Measurements from ENCODE around the gene TMED7.
"Not testable (repeated sequence)": the region's sequence is repeated elsewhere in the genome, so short reads cannot be mapped to it uniquely, and the experiment has no call there.

TMED7 gene

DNA sequence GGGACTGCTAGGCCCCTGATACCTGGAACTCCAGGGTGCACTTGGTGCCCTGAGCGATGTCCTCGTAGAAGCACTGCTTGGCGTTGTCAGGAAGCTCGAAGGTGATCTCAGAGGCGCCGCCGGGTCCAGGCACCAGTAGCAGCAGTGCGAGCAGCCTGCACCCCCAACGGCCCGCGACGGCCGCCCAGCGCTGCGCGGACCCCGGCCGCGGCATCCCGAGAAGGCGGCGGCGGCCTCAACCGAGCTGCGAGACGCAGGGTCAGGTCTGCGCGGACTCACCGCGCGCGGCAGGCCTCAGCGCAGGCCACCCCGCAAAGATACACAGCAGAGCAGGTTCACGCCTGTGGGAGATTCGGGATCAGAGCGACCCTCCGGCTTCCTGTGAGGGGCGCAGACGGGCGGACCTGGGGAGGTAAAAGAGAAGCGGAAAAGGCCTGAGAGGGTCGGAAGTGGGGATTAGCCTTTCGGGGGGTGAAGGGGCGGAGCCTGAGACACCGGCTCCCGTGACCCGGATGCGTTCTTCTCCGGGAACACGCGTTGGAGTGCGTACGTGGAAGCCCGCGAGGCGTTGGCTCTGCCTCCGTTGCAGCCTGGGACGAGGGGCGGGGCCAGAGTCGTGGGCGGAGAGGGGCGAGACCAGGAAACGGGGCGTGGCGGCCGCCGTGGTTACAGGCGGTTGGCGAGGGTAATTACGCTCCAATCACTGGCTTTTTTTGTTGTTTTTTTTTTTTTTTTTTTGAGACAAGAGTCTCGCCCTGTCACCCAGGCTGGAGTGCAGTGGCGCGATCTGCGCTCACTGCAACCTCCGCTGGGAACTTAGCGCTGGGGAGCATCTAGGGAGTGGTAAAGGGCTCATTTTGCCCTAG, at the start of gene TMED7:
TSS of gene TMED7 (minus strand) at position 458 of the 866 bp plus-strand sequence. CDS start at position 214, 244 bp downstream.
- DNase-seq, result peak; percentile 100

DNA sequence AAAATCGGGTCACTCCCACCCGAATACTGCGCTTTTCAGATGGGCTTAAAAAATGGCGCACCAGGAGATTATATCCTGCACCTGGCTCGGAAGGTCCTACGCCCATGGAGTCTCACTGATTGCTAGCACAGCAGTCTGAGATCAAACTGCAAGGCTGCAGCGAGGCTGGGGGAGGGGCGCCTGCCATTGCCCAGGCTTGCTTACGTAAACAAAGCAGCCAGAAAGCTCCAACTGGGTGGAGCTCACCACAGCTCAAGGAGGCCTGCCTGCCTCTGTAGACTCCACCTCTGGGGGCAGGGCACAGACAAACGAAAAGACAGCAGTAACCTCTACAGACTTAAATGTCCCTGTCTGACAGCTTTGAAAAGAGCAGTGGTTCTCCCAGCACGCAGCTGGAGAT, 48.9 kb upstream of the TMED7 start:
- DNase-seq, result not testable (repeated sequence)

DNA sequence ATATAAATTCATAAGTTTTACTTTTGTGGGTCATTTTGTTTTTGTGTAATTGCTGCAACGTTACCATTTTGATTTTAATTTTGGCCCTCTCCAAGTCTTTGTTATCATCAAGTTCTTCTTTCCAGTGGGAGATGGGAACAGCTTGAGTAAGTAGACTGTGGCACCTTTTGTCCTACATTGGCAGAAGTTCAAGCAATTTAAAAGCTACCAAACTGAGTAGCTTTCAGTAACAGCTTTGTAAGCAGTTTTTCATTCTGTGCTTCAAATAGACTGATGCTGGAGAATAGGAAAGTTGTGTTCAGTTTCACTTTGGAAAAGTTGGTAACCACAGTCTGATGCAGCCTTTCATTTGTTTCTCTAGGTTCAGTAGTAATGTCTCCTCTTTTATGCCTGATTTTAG, 47.8 kb upstream of the TMED7 start:
- DNase-seq, result no peak

GRCh38 chr5:115671939-115672338, 46.1 kb upstream of the TMED7 start:
- DNase-seq, result no peak

DNA sequence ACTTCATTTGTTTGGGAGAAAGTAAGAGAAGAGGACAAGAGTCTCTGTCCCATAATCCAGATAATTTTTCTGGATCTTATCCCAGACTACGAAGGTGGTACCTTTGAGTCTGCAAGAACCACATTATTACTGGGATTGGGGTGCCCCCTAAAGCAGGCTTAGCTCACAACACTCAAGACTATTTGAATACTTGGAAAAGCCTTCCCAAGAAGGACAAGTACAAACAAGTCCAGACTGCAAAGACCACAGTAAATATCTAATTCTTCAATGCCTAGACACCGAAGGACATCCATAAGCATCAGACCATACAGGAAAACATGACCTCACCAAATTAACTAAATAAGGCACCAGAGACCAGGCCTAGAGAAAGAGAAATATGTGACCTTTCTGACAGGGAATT, 40.2 kb upstream of the TMED7 start:
- DNase-seq, result no peak

- DNase-seq, result no peak
These were observed 35.7 kb upstream of the TMED7 start for GRCh38 chr5:115661563-115661962.

- DNase-seq, result no peak
These were observed 35.3 kb upstream of the TMED7 start for GRCh38 chr5:115661101-115661500.

GRCh38 chr5:115657881-115658233, 32.0 kb upstream of the TMED7 start:
- no peak for DNase-seq

DNA sequence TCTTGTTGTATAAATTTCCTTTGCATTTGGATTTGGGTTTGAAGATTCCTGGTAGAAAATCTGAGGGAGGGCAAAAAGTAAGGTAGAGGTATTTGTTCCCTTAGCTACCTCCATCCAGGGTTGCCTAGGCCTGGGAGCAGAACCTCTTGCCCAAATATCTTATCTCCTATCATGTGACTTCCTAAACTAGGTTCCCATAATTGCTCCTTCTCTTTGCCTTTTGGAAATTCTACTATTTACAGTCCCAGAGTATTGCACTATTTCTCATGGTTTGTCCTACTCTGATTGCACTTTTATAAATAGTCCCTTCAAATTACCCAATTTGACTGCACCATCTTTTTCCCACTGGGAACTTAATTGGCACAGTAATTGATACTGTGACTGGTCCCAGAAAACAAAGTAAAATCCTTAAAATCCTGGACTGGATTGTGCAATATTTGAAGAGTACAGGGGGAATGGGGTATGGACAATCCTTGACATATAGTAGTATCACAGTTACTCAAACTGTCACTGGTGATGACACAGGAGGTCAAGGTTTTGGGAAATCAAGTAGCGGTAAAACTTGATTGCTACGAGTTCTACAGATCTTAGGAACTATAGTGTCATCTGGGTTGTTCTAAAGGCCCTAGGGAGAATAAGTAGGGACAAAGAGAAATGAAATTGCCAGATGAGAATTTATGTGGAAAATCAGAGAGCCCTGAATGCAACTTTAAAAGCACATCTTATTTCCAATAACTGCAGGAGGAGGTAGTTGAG, 31.5 kb upstream of the TMED7 start:
- no peak for DNase-seq

GRCh38 chr5:115656404-115656803, 30.6 kb upstream of the TMED7 start:
- no peak for DNase-seq

- DNase-seq, result no peak
These were observed 30.2 kb upstream of the TMED7 start for GRCh38 chr5:115655994-115656393.

DNA sequence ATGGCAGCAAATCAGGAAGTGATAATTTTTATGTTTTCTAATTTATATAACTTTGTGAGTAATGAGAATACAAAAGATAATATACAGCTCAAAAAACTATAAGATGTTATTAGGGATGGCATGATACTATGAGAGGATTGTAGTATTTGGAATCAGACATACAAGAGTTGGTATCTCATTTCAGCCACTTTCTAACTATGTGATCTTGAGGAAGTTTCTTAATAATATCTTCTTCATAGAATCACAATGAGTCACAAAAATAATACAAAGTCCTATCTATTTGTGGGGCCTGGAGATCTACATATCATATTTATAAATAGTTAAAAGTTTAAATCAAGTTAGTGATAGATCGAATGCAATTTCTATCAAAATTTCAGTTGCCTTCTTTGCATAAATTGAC, 23.7 kb upstream of the TMED7 start:
- no peak for DNase-seq

- DNase-seq, result no peak
These were observed 22.2 kb upstream of the TMED7 start for GRCh38 chr5:115648056-115648455.

DNA sequence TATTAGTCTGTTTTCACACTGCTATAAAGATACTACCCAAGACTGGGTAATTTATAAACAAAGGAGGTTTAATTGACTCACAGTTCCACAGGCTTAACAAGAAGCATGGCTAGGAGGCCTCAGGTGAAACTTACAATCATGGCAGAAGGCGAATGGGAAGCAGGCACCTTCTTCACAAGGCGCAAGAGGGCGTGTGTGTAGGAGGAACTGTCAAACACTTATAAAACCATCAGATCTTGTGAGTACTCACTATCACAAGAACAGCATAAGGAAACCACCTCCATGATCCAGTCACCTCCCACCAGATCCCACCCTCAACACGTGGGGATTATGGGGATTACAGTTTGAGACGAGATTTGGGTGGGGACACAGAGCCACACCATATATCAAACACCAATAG, 19.6 kb upstream of the TMED7 start:
- DNase-seq, result not testable (repeated sequence)

DNA sequence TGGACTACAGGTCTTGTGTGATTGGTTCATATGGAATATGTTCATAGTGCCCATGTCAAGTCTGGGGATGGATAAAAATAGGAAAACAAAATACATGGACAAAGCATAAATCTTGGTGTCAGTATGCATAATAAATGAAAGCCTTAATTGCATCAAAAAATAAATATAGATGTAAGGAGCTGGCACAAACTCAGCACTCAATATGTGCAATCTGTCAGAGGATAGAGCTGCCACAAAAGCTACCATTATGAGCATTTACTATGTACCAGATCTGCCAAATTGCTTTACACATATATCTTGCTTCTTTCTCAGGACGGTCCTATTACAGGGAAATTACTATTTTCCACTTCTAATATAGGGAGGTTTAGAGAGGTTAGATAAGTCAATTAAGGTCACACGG, 18.2 kb upstream of the TMED7 start:
- no peak for DNase-seq

GRCh38 chr5:115641948-115642347, 16.1 kb upstream of the TMED7 start:
- no peak for DNase-seq

DNA sequence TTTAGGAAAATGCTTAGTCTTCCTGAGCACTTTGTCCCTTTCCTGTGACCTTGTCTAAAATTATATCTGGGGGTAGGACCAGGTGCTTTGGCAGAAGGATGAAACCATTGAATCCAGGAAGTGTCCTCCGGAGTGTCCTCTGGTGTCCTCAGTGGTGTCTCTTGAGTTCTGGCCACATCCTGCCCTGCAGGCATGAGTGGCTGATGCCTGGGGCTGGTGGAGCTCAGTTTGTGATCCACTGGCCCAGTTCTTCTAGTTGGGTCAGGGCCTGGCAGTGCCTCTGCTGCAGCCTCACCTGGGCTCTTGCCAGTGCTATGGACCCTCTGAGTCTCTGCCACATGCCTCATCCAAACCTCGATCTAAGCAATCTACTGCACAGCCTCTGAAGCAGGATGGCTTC, 14.4 kb upstream of the TMED7 start:
- no peak for DNase-seq

GRCh38 chr5:115639377-115639776, 13.5 kb upstream of the TMED7 start:
- DNase-seq, result no peak

DNA sequence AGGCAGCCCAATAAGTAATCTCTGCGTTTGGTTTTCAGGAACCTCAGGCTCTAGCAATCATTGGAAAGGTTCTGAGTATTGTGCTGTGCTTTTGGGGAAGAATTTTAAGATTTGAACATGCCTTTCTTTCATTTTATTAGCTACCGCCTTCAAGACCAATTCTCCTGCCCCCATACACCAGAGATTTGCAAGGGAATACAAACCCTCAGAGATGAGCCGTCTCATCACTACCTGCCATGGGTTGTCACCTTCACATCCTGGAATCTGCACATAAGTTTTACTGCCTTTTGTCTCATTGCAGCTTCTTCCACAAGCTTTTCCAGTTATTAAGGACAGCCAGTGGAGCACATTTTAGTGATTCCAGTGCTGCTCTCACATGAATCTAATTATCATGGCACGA, 11.7 kb upstream of the TMED7 start:
- no peak for DNase-seq

DNA sequence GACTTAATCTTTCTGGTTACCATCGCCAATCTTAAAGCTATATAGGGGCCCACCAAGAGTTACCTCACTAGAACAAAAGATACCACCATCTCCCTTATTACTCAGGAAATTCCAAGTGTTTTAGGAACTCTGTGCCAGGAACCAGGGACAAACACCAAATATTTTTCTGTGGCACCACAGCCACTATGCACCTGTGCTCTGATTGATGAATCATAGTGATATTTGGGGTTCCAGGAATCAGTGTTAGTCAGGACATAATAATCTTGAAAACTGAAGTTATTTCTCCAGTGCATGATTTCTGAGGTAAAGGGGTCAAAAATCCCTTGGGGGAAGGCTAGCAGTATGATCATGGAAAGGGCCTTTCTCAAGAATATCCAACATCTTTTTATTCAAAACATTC, 10.2 kb upstream of the TMED7 start:
- DNase-seq, result no peak

DNA sequence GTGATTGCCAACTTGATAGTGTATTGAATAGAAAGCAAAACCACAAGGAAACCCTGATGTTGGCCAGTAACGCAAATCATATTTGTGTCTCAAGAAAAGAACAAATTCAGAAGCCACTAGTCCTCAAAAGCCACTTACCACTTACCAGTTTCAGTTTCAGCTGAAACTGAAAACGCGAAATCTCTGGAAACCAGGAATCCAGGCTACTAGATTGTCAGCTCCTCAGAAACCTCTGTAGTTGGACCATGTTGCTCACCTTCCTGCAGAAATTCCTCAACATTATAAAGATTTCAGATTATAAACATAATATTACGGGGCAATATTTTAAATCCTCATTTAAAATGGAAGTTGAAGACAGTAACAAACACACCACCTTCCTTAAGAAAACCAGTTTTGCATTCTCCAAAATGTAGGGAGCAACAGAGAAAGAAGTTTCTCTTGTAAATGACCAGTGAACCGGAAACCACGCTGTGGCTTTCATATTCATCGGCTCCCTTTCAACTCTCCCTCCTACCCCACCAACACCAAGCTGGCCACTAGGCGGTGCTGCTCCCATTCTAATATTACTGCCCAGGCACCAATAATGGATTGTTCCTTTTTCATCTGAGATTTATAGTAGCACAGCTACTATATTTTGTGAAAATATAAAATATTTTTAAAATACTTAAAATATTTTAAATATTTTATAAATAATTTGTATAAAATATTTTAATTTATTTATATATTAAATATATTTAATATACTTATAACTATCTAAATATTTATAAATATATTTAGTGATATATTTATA, 8.7 kb upstream of the TMED7 start:
- peak; percentile 93 for DNase-seq

GRCh38 chr5:115629903-115630302, 4.1 kb upstream of the TMED7 start:
- no peak for DNase-seq

DNA sequence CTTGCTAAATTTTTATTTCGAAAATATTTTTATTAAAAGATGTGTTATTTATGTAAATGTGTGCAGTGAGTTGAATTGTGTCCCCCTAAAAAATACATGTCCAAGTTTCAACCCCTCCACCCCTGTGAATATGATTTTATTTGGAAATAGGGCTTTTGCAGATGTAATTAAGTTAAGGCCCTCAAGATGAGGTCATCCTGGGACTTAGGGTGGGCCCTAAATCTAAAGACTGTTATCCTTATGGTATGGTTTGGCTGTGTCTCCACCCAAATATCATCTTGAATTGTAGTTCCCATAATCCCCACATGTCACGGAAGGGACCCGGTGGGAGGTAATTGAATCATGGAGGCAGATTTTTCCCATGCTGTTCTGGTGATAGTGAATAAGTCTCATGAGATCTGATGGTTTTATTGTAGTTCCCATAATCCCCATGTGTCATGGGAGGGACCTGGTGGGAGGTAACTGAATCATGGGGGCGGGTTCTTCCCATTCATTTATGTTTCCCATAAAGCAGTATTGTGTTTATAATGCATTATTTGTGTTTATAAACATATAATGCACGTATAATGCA, 1.5 kb upstream of the TMED7 start:
- DNase-seq, result no peak

Measured in stimulated activated CD8-positive, alpha-beta memory T cell treated with anti-CD3 and anti-CD28 coated beads, Interleukin-4, amount 100 ng/mL, for 48 hours (primary cell).